Left ventricle myocardium inferior (tissue), 1 donor: ENCODE data around the gene TRIM46. TPM values are rescaled to one million over a fixed set of nuclear protein-coding genes. Genes with fewer than 3 reads are reported as not detected.
"Not testable (repeated sequence)": the region's sequence is repeated elsewhere in the genome, so short reads cannot be mapped to it uniquely, and the experiment has no call there.

Source experiments
- DNase-seq: peaks from one replicate; pipeline ENCODE4 v3.0.0-alpha.2; 2020
- H3K27ac ChIP-seq: fragments of 200-600 bp; replicated peaks from 2 replicates; pipeline ENCODE4 v1.8.0; 2021
- H3K27me3 ChIP-seq: fragments of 200-600 bp; 2 replicates; pipeline ENCODE4 v1.8.0; 2021; ENCODE audit warnings: low read depth
- H3K36me3 ChIP-seq: fragments of 200-600 bp; 2 replicates; pipeline ENCODE4 v1.8.0; 2021
- H3K4me1 ChIP-seq: fragments of 200-600 bp; 2 replicates; pipeline ENCODE4 v1.8.0; 2021
- H3K4me3 ChIP-seq: fragments of 200-600 bp; 2 replicates; pipeline ENCODE4 v1.8.0; 2021; ENCODE audit warnings: mild to moderate bottlenecking, moderate library complexity
- H3K9me3 ChIP-seq: fragments of 200-600 bp; replicated peaks from 2 replicates; pipeline ENCODE4 v1.8.0; 2021
- CTCF ChIP-seq: fragments of 200-600 bp; IDR thresholded peaks from 2 replicates; pipeline ENCODE4 v1.8.0; 2021; ENCODE audit warnings: antibody characterized with exemption, mild to moderate bottlenecking, borderline replicate concordance
- intact Hi-C: fragments of 100-400 bp; cut with micrococcal nuclease; formaldehyde crosslinking; loops from one replicate; pipeline ENCODE4 v1.11.0; 2022
- total RNA-seq: library from RNA; stranded (reverse); fragmentation: NEBNext Ultra II Directional; extraction: Animal tissue kit (Norgen Biotek cat#: 25700); gene quantifications from one replicate; pipeline ENCODE4 v1.2.1, GENCODE V29; 2021
- donor health status: DM: no; HTN: yes; CAD: no; lungs with severe emphysema.

Gene TRIM46
- total RNA-seq, 1 donor from 2014 or later, result 0.11 TPM

GRCh38 chr1:155140630-155140953, 33.1 kb upstream of the TRIM46 start:
- Histone ChIP-seq H3K36me3 (no peaks in the 10 kb centered on the region), H3K27ac (peak overlapping the region; percentile 93), H3K27me3 (no peaks in the 10 kb centered on the region), H3K4me3 (peak overlapping the region; percentile 90), H3K9me3 (no peaks in the 10 kb centered on the region), H3K4me1 (peaks cover 48% of the 10 kb centered on the region)
- TF ChIP-seq CTCF, result no peak
- intact Hi-C loops, result no loop called here
- no peak for DNase-seq

- TF ChIP-seq CTCF, result no peak
- intact Hi-C loops, result no loop called here
- DNase-seq, result no peak
- peaks cover 38% of the 10 kb centered on the region for H3K4me1 ChIP-seq
- no peaks in the 10 kb centered on the region for H3K9me3 ChIP-seq
- H3K27ac ChIP-seq, result no peak overlapping the region
- H3K36me3 ChIP-seq, result no peaks in the 10 kb centered on the region
- H3K27me3 ChIP-seq, result peaks cover 4% of the 10 kb centered on the region
- H3K4me3 ChIP-seq, result no peak overlapping the region
Observed at GRCh38 chr1:155141749-155142148, 31.9 kb upstream of the TRIM46 start.

GRCh38 chr1:155145491-155145890, 28.2 kb upstream of the TRIM46 start:
- no peak overlapping the region for H3K27ac ChIP-seq
- intact Hi-C loops, result no loop called here
- H3K27me3 ChIP-seq, result peaks cover 4% of the 10 kb centered on the region
- H3K36me3 ChIP-seq, result no peaks in the 10 kb centered on the region
- TF ChIP-seq CTCF, result no peak
- H3K9me3 ChIP-seq, result no peaks in the 10 kb centered on the region
- DNase-seq, result no peak
- peaks cover 3% of the 10 kb centered on the region for H3K4me1 ChIP-seq
- no peak overlapping the region for H3K4me3 ChIP-seq

- H3K4me1 ChIP-seq, intact Hi-C loops, H3K27me3 ChIP-seq, H3K4me3 ChIP-seq, DNase-seq, H3K27ac ChIP-seq, H3K36me3 ChIP-seq, H3K9me3 ChIP-seq: not testable (repeated sequence)
Observed at GRCh38 chr1:155155996-155156643, 17.5 kb upstream of the TRIM46 start.

- no peak overlapping the region for H3K4me3 ChIP-seq
- H3K4me1 ChIP-seq, result no peaks in the 10 kb centered on the region
- DNase-seq, result no peak
- TF ChIP-seq CTCF, result no peak
- no peaks in the 10 kb centered on the region for H3K36me3 ChIP-seq
- no peak overlapping the region for H3K27ac ChIP-seq
- intact Hi-C loops, result no loop called here
- no peaks in the 10 kb centered on the region for H3K9me3 ChIP-seq
- H3K27me3 ChIP-seq, result no peaks in the 10 kb centered on the region
Observed at GRCh38 chr1:155158991-155159390, 14.7 kb upstream of the TRIM46 start.

GRCh38 chr1:155160128-155160527, 13.5 kb upstream of the TRIM46 start:
- intact Hi-C loops, result no loop called here
- DNase-seq, result no peak
- no peaks in the 10 kb centered on the region for H3K27me3 ChIP-seq
- peaks cover 7% of the 10 kb centered on the region for H3K9me3 ChIP-seq
- H3K4me3 ChIP-seq, result no peak overlapping the region
- no peak for TF ChIP-seq CTCF
- peaks cover under 1% of the 10 kb centered on the region for H3K4me1 ChIP-seq
- no peak overlapping the region for H3K27ac ChIP-seq
- H3K36me3 ChIP-seq, result no peaks in the 10 kb centered on the region

- H3K4me1 ChIP-seq, result peaks cover 25% of the 10 kb centered on the region
- intact Hi-C loops, DNase-seq, H3K9me3 ChIP-seq, H3K4me3 ChIP-seq, H3K36me3 ChIP-seq, H3K27me3 ChIP-seq, H3K27ac ChIP-seq: not testable (repeated sequence)
Observed at GRCh38 chr1:155162631-155163030, 11.0 kb upstream of the TRIM46 start.

GRCh38 chr1:155163785-155164184, 9.9 kb upstream of the TRIM46 start:
- H3K36me3 ChIP-seq, intact Hi-C loops, H3K27ac ChIP-seq, DNase-seq, H3K27me3 ChIP-seq, H3K9me3 ChIP-seq, H3K4me3 ChIP-seq: not testable (repeated sequence)
- peaks cover 30% of the 10 kb centered on the region for H3K4me1 ChIP-seq

GRCh38 chr1:155164625-155165024, 9.0 kb upstream of the TRIM46 start:
- H3K36me3 ChIP-seq, result peaks cover 11% of the 10 kb centered on the region
- H3K27me3 ChIP-seq, H3K9me3 ChIP-seq, H3K4me3 ChIP-seq, DNase-seq, H3K27ac ChIP-seq: not testable (repeated sequence)
- H3K4me1 ChIP-seq, result peaks cover 30% of the 10 kb centered on the region
- intact Hi-C loops, result loop anchor here (5.0 kb wide), 1 partner anchor 72 kb away; no protein-coding TSS in a partner anchor
